GM21447 (cell line): ENCODE data around the gene IL17RE.

ENCODE experiments used
- ATAC-seq: cut with Tn5 transposase; IDR thresholded peaks from one replicate; pipeline ENCODE4 v1.9.1; 2021; ENCODE audit not compliant: unreplicated experiment

The IL17RE gene

GRCh38 chr3:9903238-9903624, 583 bp downstream of the IL17RE start:
- ATAC-seq, result no peak

- ATAC-seq, result no peak
Observed at GRCh38 chr3:9903904-9904303, 1.3 kb downstream of the IL17RE start.

- no peak for ATAC-seq
Observed at GRCh38 chr3:9906480-9906879, 3.8 kb downstream of the IL17RE start.

GRCh38 chr3:9908286-9908685, 5.6 kb downstream of the IL17RE start:
- ATAC-seq, result no peak

- ATAC-seq, result no peak
Observed at GRCh38 chr3:9909221-9910013, 6.8 kb downstream of the IL17RE start.

GRCh38 chr3:9911863-9912262, 9.2 kb downstream of the IL17RE start:
- ATAC-seq, result no peak

- no peak for ATAC-seq
Observed at GRCh38 chr3:9912294-9912935, 9.8 kb downstream of the IL17RE start.

GRCh38 chr3:9913601-9914000, 11.0 kb downstream of the IL17RE start:
- ATAC-seq, result no peak

- ATAC-seq, result no peak
Observed at GRCh38 chr3:9914011-9914410, 11.4 kb downstream of the IL17RE start.

GRCh38 chr3:9914559-9915253, 12.1 kb downstream of the IL17RE start:
- ATAC-seq, result no peak

- ATAC-seq, result no peak
Observed at GRCh38 chr3:9915254-9916141, 12.8 kb downstream of the IL17RE start.

GRCh38 chr3:9916346-9916733, 13.7 kb downstream of the IL17RE start:
- ATAC-seq, result no peak

GRCh38 chr3:9916734-9917680, 14.4 kb downstream of the IL17RE start, which contains the start of gene IL17RC:
Gene IL17RC (plus strand): TSS chr3:9917098. CDS start chr3:9917316, 218 bp downstream.
- no peak for ATAC-seq

- ATAC-seq, result no peak
Observed at GRCh38 chr3:9917820-9918219, 15.2 kb downstream of the IL17RE start.

GRCh38 chr3:9918261-9919038, 15.8 kb downstream of the IL17RE start:
- no peak for ATAC-seq

- ATAC-seq, result no peak
Observed at GRCh38 chr3:9928158-9928557, 25.5 kb downstream of the IL17RE start.

GRCh38 chr3:9930804-9931418, 28.3 kb downstream of the IL17RE start:
- ATAC-seq, result no peak

GRCh38 chr3:9932535-9932842, 29.8 kb downstream of the IL17RE start:
- no peak for ATAC-seq
